Retinal pigment epithelial cell (primary cell): Measurements from ENCODE around the gene RUNX1.
A peak's percentile ranks its signal among the peaks of the same experiment; 100 is the strongest.
"Not testable (repeated sequence)": the region's sequence is repeated elsewhere in the genome, so short reads cannot be mapped to it uniquely, and the experiment has no call there.

Source experiments
- DNase-seq: peaks from one replicate; pipeline ENCODE4 v3.0.0-alpha.2; 2010; ENCODE audit warnings: low read depth
- H3K4me3 ChIP-seq: 2 replicates; pipeline ENCODE4 v1.5.1; 2011; ENCODE audit warnings: mild to moderate bottlenecking, low read length, control low read depth, moderate library complexity
- TF ChIP-seq, protein P1 (sequence below): conservative IDR thresholded peaks from 2 replicates; pipeline ENCODE4 v1.5.1; 2011; ENCODE audit warnings: low read depth, low read length, control low read depth, inconsistent platforms

RUNX1 gene

DNA sequence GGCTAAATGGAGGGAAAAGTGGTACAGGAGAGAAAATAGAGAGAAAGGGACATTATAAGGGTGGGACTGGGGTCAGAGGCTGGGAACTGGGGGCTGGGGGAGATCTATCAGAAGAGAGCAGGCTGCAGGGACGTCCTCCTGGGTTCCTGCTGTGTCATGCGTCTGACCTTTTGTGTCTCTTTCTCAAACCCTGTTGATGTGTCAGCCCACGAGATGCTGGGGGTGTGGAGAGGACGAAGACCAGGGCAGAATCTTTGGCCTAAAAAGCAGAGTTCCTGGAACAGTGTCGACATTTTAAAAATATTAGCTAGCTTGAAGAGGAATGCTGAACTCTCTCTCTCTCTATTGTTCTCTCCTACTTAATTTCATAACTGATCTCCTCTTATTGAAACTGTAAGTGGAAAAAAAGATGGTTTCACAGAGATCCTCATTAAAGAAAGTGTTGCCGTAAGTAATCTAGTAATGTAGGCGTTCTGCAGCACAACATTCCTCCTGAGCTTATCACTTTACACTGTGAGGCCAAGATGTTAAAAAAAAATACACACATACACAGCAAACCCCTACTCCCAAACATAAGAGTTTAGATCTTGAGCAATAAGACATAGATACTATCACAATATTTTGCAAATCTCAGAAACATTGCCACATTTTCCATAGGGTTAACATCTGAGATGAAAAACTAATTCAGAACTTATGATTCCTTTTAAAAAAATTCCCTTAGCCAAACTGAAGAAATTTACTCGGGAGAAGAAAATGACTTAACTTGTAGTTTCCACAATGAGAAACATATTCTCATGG is 52.6 kb downstream of the RUNX1 start:
- TF ChIP-seq, protein P1, sequence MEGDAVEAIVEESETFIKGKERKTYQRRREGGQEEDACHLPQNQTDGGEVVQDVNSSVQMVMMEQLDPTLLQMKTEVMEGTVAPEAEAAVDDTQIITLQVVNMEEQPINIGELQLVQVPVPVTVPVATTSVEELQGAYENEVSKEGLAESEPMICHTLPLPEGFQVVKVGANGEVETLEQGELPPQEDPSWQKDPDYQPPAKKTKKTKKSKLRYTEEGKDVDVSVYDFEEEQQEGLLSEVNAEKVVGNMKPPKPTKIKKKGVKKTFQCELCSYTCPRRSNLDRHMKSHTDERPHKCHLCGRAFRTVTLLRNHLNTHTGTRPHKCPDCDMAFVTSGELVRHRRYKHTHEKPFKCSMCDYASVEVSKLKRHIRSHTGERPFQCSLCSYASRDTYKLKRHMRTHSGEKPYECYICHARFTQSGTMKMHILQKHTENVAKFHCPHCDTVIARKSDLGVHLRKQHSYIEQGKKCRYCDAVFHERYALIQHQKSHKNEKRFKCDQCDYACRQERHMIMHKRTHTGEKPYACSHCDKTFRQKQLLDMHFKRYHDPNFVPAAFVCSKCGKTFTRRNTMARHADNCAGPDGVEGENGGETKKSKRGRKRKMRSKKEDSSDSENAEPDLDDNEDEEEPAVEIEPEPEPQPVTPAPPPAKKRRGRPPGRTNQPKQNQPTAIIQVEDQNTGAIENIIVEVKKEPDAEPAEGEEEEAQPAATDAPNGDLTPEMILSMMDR, result no peak
- no peak overlapping the region for H3K4me3 ChIP-seq
- DNase-seq, result peak; percentile 22

DNA sequence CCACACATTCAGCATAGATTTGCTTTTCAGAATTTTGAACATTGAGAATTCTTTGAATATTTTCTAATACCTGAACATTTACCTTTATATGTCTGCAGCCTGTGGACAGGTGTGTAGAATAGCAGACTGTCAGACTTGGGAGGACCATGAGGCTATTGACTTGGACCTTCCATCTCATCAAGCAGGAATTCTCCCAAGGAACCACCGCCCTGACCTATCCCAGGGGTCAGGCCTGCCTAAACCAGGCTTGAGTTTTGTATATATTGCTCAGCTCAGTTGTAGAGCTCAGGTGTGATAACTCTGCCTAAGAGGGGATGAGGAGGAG is 53.2 kb downstream of the RUNX1 start:
- TF ChIP-seq, protein P1, result no peak
- DNase-seq, result no peak
- H3K4me3 ChIP-seq, result no peak overlapping the region

DNA sequence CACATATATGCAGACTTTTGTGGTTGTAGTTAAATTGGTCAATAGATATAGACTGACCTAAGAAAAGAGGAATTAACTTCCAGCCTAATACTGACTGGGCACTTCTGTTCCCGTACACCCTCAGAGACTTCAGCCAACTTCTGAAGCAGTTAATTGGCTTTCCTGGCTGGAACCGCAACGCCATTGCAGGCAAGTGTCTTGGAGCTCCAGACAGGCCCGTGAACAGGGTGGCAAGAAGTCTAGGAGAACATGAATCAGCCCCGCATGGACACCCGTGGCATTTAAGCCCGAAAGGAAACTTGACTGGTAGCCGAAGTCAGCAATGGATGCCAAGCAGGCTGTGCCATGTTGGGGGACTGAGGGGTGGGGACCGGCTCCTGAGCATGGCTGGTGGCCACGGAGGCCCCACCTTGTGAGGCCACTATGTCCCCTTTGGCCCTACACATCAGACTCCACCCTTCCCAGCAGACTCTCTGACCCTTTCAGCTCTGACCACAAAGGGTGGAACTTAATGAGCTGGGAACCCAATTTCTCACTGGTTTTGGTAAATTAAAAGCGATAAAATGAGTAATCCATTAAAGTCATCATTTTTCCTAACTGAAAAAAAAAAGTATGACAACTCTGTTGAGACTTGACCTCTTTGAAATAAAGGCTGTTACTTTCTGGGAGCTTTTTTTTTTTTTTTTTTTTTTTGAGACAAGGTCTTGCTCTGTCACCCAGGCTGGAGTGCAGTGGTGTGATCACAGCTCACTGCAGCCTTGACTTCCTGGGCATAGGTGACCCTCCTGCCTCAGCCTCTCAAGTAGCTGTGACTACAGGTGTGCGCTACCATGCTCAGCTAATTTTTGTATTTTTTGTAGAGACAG is 54.1 kb downstream of the RUNX1 start:
- H3K4me3 ChIP-seq, result no peak overlapping the region
- TF ChIP-seq, protein P1, result no peak
- no peak for DNase-seq

DNA sequence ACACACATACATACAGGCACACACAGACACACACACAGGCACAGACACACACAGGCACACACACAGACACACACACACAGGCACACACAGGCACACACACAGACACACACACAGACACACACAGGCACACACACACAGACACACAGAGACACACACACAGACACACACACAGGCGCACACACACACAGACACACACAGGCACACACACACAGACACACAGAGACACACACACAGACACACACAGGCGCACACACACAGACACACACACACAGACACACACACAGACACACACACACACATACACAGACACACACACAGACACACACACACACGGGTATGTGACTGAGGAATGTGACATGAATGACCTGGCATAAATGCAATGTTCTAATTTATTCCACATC is 55.6 kb downstream of the RUNX1 start:
- H3K4me3 ChIP-seq, DNase-seq: not testable (repeated sequence)

DNA sequence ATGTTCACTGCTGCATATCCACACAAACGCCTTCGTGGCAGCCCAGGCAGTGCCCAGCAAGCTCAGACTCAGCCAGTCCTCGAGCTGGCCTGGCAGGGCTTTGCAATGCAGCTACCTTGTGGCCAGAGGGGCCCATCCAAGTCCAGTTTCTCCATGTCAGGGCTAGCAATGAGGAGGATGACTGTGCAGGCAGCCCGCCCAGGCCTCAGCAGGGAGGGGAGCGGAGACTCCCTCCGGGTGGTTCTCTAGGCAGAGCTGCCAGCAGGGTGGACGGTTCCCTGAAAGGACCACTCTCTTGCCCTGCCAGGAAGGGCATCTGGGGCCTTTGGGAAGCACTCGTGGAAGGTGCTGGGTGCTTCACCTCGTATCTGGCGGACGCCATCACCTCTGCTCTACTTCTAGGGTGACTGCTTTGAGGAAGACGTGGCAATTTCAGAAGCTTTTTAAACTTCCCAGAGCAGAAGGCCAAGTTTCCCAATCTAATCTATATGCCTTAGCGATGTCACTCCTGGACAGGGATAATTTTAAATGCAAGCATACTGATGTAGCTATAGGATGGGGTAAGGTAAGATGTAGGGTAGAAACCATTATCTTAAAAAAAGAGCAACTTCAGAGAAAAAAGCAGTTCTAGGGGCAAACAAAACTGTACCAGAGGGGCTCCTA is 56.2 kb downstream of the RUNX1 start:
- no peak for DNase-seq
- TF ChIP-seq, protein P1, result no peak
- H3K4me3 ChIP-seq, result no peak overlapping the region

DNA sequence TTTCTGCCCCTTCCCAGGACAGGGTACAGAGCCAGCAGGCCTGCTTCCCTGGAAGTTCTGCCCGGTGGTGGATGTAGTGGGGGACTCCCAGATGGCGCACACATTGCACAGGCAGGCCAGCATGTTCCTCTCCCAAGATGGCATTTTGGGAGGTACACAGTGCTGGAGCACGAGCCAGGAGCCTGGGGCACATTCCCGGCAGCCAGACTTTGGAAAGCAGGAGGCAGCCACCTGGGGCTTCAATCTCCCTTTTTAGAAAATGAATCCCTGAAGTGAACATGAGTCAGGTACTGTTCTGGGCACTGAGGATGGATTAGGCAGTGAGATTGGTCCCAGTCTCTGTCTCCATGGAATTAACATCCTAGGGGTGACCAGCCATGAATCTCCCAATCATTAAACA is 56.9 kb downstream of the RUNX1 start:
- DNase-seq, result no peak
- H3K4me3 ChIP-seq, result no peak overlapping the region
- TF ChIP-seq, protein P1, result no peak

DNA sequence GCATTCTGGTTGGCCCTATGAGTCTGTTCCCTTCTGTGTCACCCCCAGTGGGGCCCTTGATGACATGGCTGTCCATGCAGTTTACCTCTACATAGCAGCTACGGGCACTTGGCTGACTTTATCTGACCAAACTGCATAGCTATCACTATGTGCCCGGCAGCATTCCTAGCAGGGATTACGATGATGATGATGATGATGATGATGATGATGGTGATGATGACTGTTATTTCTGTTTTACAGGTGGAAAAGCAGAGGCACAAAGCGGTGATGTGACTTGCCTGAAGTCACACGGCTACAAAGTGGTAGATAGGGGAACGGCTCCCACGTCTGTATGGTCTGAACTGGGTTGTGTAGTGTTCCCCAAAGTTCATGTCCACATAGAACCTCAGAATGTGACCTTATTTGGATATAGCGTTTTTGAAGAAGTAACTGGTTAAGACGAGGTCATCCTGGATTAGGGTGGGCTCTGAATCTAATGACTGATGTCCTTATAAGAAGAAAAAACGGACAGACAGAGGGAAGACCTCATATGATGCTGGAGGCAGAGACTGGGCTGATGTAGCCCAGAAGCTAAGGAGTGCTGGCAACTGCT is 57.6 kb downstream of the RUNX1 start:
- no peak for DNase-seq
- no peak overlapping the region for H3K4me3 ChIP-seq
- TF ChIP-seq, protein P1, result no peak
